ENCODE results near the gene ADAM19. TPM values are rescaled to one million over a fixed set of nuclear protein-coding genes. Genes with fewer than 3 reads are reported as not detected.

Gene ADAM19
- total and polyA plus RNA-seq, 2 experiments from 2014 or later: 6.0 to 8.6 TPM

GRCh38 chr5:157469687-157470086, 105.9 kb downstream of the ADAM19 start:
- no peaks in the 10 kb centered on the region for H3K9me3 ChIP-seq (ENCODE audit: low read depth)
- no peak overlapping the region for H3K4me2 ChIP-seq
- H2AFZ ChIP-seq: no peak overlapping the region
- H3K79me2 ChIP-seq: no peaks in the 10 kb centered on the region
- no peak overlapping the region for H3K27ac ChIP-seq
- H3K4me1 ChIP-seq (ENCODE audit: insufficient read depth): no peaks in the 10 kb centered on the region
- no peaks in the 10 kb centered on the region for H4K20me1 ChIP-seq (ENCODE audit: insufficient read depth, poor library complexity, severe bottlenecking)
- H3K36me3 ChIP-seq (replicated peaks; ENCODE audit: insufficient read depth, low read depth): no peaks in the 10 kb centered on the region
- H3K27me3 ChIP-seq: no peaks in the 10 kb centered on the region
- H3K9me2 ChIP-seq (replicated peaks; ENCODE audit: insufficient read depth): no peaks in the 10 kb centered on the region
- H3K4me3 ChIP-seq: no peak overlapping the region
- WGBS (ENCODE audit: low lambda C conversion rate, missing lambda C conversion rate): 69% methylated on average over 7 of the region's 7 CpGs
- no peak for TF ChIP-seq EZH2 (IDR thresholded peaks at IDR 0.05; ENCODE audit: borderline replicate concordance)
- no peak for DNase-seq (ENCODE audit: low spot score)

- H3K36me3 ChIP-seq (replicated peaks; ENCODE audit: insufficient read depth, low read depth): no peaks in the 10 kb centered on the region
- H3K4me3 ChIP-seq: no peak overlapping the region
- 97% methylated on average over 7 of the region's 7 CpGs for WGBS (ENCODE audit: low lambda C conversion rate, missing lambda C conversion rate)
- H3K27me3 ChIP-seq: no peaks in the 10 kb centered on the region
- no peaks in the 10 kb centered on the region for H3K79me2 ChIP-seq
- H3K4me1 ChIP-seq (ENCODE audit: insufficient read depth): no peaks in the 10 kb centered on the region
- no peaks in the 10 kb centered on the region for H3K9me3 ChIP-seq (ENCODE audit: low read depth)
- no peak overlapping the region for H3K4me2 ChIP-seq
- no peak overlapping the region for H3K27ac ChIP-seq
- no peak for DNase-seq (ENCODE audit: low spot score)
- no peak overlapping the region for H2AFZ ChIP-seq
- no peaks in the 10 kb centered on the region for H4K20me1 ChIP-seq (ENCODE audit: insufficient read depth, poor library complexity, severe bottlenecking)
- TF ChIP-seq CTCF (IDR thresholded peaks at IDR 0.05; ENCODE audit: poor library complexity) (no peak), EZH2phosphoT487 (IDR thresholded peaks at IDR 0.05; ENCODE audit: low read depth, severe bottlenecking, unreplicated experiment) (no peak), EZH2 (IDR thresholded peaks at IDR 0.05; ENCODE audit: borderline replicate concordance) (no peak)
- no peaks in the 10 kb centered on the region for H3K9me2 ChIP-seq (replicated peaks; ENCODE audit: insufficient read depth)
These were observed 106.5 kb downstream of the ADAM19 start for GRCh38 chr5:157469073-157469472.

- H3K9me3 ChIP-seq (ENCODE audit: low read depth): no peaks in the 10 kb centered on the region
- H4K20me1 ChIP-seq (ENCODE audit: insufficient read depth, poor library complexity, severe bottlenecking): no peaks in the 10 kb centered on the region
- H3K9me2 ChIP-seq (replicated peaks; ENCODE audit: insufficient read depth): no peaks in the 10 kb centered on the region
- no peak overlapping the region for H3K4me3 ChIP-seq
- H3K4me2 ChIP-seq: no peak overlapping the region
- H3K27ac ChIP-seq: no peak overlapping the region
- 96% methylated on average over 13 of the region's 13 CpGs for WGBS (ENCODE audit: low lambda C conversion rate, missing lambda C conversion rate)
- no peak for DNase-seq (ENCODE audit: low spot score)
- H3K4me1 ChIP-seq (ENCODE audit: insufficient read depth): no peaks in the 10 kb centered on the region
- H3K27me3 ChIP-seq: no peaks in the 10 kb centered on the region
- H2AFZ ChIP-seq: no peak overlapping the region
- no peaks in the 10 kb centered on the region for H3K36me3 ChIP-seq (replicated peaks; ENCODE audit: insufficient read depth, low read depth)
- no peaks in the 10 kb centered on the region for H3K79me2 ChIP-seq
- TF ChIP-seq EZH2phosphoT487 (IDR thresholded peaks at IDR 0.05; ENCODE audit: low read depth, severe bottlenecking, unreplicated experiment): no peak
These were observed 107.1 kb downstream of the ADAM19 start for GRCh38 chr5:157468293-157468965.

- Histone ChIP-seq H3K9me3 (ENCODE audit: low read depth) (no peaks in the 10 kb centered on the region), H2AFZ (no peak overlapping the region), H4K20me1 (ENCODE audit: insufficient read depth, poor library complexity, severe bottlenecking) (no peaks in the 10 kb centered on the region), H3K36me3 (replicated peaks; ENCODE audit: insufficient read depth, low read depth) (no peaks in the 10 kb centered on the region), H3K4me1 (ENCODE audit: insufficient read depth) (peaks cover 7% of the 10 kb centered on the region), H3K4me3 (no peak overlapping the region), H3K27ac (no peak overlapping the region), H3K9me2 (replicated peaks; ENCODE audit: insufficient read depth) (no peaks in the 10 kb centered on the region), H3K27me3 (peaks cover 26% of the 10 kb centered on the region), H3K4me2 (no peak overlapping the region), H3K79me2 (no peaks in the 10 kb centered on the region)
- peak; percentile 75 for DNase-seq (ENCODE audit: low spot score)
- TF ChIP-seq EZH2phosphoT487 (IDR thresholded peaks at IDR 0.05; ENCODE audit: low read depth, severe bottlenecking, unreplicated experiment): no peak
- TF ChIP-seq CTCF (IDR thresholded peaks at IDR 0.05; ENCODE audit: poor library complexity): no peak
- TF ChIP-seq EZH2 (IDR thresholded peaks at IDR 0.05; ENCODE audit: borderline replicate concordance): no peak
- WGBS (ENCODE audit: low lambda C conversion rate, missing lambda C conversion rate): 20% methylated on average over 4 of the region's 4 CpGs
These were observed 110.9 kb downstream of the ADAM19 start for GRCh38 chr5:157464519-157465171.
